GM23338 (cell line): ENCODE measurements around the gene ANAPC5. TPM values are rescaled to one million over a fixed set of nuclear protein-coding genes. Genes with fewer than 3 reads are reported as not detected.

Source experiments
- ATAC-seq: fragments of 200-7000 bp; cut with Tn5 transposase; 3 replicates; pipeline ENCODE4 v1.9.1; 2020
- DNase-seq: peaks from one replicate; pipeline ENCODE4 v3.0.0-alpha.2; 2015; ENCODE audit warnings: low spot score
- H2AFZ ChIP-seq: fragments of 200-600 bp; sonication (generic); 2 replicates; pipeline ENCODE4 v1.8.0; 2016; ENCODE audit warnings: antibody characterized with exemption, mild to moderate bottlenecking, moderate library complexity
- H3F3A ChIP-seq: fragments of 200-600 bp; sonication (generic); replicated peaks from 2 replicates; pipeline ENCODE4 v1.8.0; 2017; ENCODE audit warnings: antibody characterized with exemption, mixed run types, low read depth
- H3K27ac ChIP-seq: fragments of 200-600 bp; sonication (generic); 2 replicates; pipeline ENCODE4 v1.6.1; 2016; ENCODE audit warnings: low read depth
- H3K27me3 ChIP-seq: fragments of 200-600 bp; sonication (generic); 2 replicates; pipeline ENCODE4 v1.8.0; 2016; ENCODE audit warnings: mild to moderate bottlenecking, mixed run types, moderate library complexity; ENCODE audit not compliant: insufficient read depth
- H3K36me3 ChIP-seq: fragments of 200-600 bp; sonication (generic); 2 replicates; pipeline ENCODE4 v1.8.0; 2016; ENCODE audit warnings: mild to moderate bottlenecking; ENCODE audit not compliant: insufficient read depth
- H3K4me1 ChIP-seq: fragments of 200-600 bp; sonication (generic); 2 replicates; pipeline ENCODE4 v1.8.0; 2016; ENCODE audit warnings: mild to moderate bottlenecking, moderate library complexity; ENCODE audit not compliant: insufficient read depth
- H3K4me2 ChIP-seq: fragments of 200-600 bp; sonication (generic); 2 replicates; pipeline ENCODE4 v1.7.1; 2017; ENCODE audit warnings: mixed run types
- H3K4me3 ChIP-seq: fragments of 200-600 bp; sonication (generic); 2 replicates; pipeline ENCODE4 v1.6.1; 2016; ENCODE audit warnings: mixed run types
- H3K79me2 ChIP-seq: fragments of 200-600 bp; sonication (generic); replicated peaks from 2 replicates; pipeline ENCODE4 v1.8.0; 2017; ENCODE audit warnings: mild to moderate bottlenecking; ENCODE audit not compliant: insufficient read depth
- H3K9me2 ChIP-seq: fragments of 200-600 bp; sonication (generic); 2 replicates; pipeline ENCODE4 v1.8.0; 2017; ENCODE audit not compliant: insufficient read depth
- H4K20me1 ChIP-seq: fragments of 200-600 bp; sonication (generic); replicated peaks from 2 replicates; pipeline ENCODE4 v1.8.0; 2017; ENCODE audit warnings: mild to moderate bottlenecking; ENCODE audit not compliant: insufficient read depth
- H3K27ac Mint-ChIP-seq: 2 replicates; pipeline ENCODE4 v1.8.0; 2020; ENCODE audit warnings: inconsistent platforms, mild to moderate bottlenecking, moderate library complexity, mixed read lengths
- H3K27me3 Mint-ChIP-seq: 3 replicates; pipeline ENCODE4 v1.8.0; 2022; ENCODE audit warnings: low read depth, mild to moderate bottlenecking, moderate library complexity, mixed read lengths, inconsistent platforms; ENCODE audit not compliant: insufficient read depth, poor library complexity
- H3K36me3 Mint-ChIP-seq: 3 replicates; pipeline ENCODE4 v1.8.0; 2021; ENCODE audit warnings: low read depth, mild to moderate bottlenecking, inconsistent platforms, moderate library complexity, mixed read lengths
- H3K4me1 Mint-ChIP-seq: 3 replicates; pipeline ENCODE4 v1.8.0; 2020; ENCODE audit warnings: mild to moderate bottlenecking, inconsistent platforms, mixed read lengths
- H3K4me3 Mint-ChIP-seq: 3 replicates; pipeline ENCODE4 v1.8.0; 2021; ENCODE audit warnings: moderate library complexity, mild to moderate bottlenecking, inconsistent platforms, mixed read lengths
- H3K9me3 Mint-ChIP-seq: 3 replicates; pipeline ENCODE4 v1.8.0; 2020; ENCODE audit warnings: moderate library complexity, mild to moderate bottlenecking, inconsistent platforms, mixed read lengths
- CREB1 ChIP-seq: fragments of 250-450 bp; sonication (Bioruptor Pico); IDR thresholded peaks from 2 replicates; pipeline ENCODE4 v1.5.0; 2020; ENCODE audit warnings: low read depth, mild to moderate bottlenecking, moderate library complexity
- ETS1 ChIP-seq: IDR thresholded peaks from 2 replicates; pipeline ENCODE4 v1.6.1; 2016; ENCODE audit warnings: antibody characterized with exemption
- EZH2 ChIP-seq: fragments of 200-600 bp; sonication (generic); IDR thresholded peaks from one replicate; pipeline ENCODE4 v1.8.0; 2017; ENCODE audit warnings: antibody characterized with exemption, mild to moderate bottlenecking, low read depth; ENCODE audit not compliant: unreplicated experiment
- EZH2phosphoT487 ChIP-seq: fragments of 200-600 bp; sonication (generic); IDR thresholded peaks from one replicate; pipeline ENCODE4 v1.8.1; 2018; ENCODE audit warnings: antibody characterized with exemption; ENCODE audit not compliant: unreplicated experiment
- JUNB ChIP-seq: IDR thresholded peaks from one replicate; pipeline ENCODE4 v1.6.1; 2016; ENCODE audit warnings: antibody characterized with exemption; ENCODE audit not compliant: unreplicated experiment
- NANOG ChIP-seq: IDR thresholded peaks from 2 replicates; pipeline ENCODE4 v1.6.1; 2016; ENCODE audit warnings: antibody characterized with exemption, borderline replicate concordance
- POLR2AphosphoS5 ChIP-seq: IDR thresholded peaks from 2 replicates; pipeline ENCODE4 v1.6.1; 2016; ENCODE audit warnings: antibody characterized with exemption, low read depth
- STAT1 ChIP-seq: IDR thresholded peaks from one replicate; pipeline ENCODE4 v1.6.1; 2016; ENCODE audit warnings: antibody characterized with exemption; ENCODE audit not compliant: unreplicated experiment
- ZNF114 ChIP-seq: fragments of 250-450 bp; sonication (Bioruptor Pico); IDR thresholded peaks from 2 replicates; pipeline ENCODE4 v1.5.0; 2020; ENCODE audit warnings: mild to moderate bottlenecking, moderate library complexity
- ZNF331 ChIP-seq: fragments of 250-450 bp; sonication (Bioruptor Pico); IDR thresholded peaks from 2 replicates; pipeline ENCODE4 v1.5.0; 2020; ENCODE audit warnings: low read depth, mild to moderate bottlenecking, moderate library complexity
- polyA plus RNA-seq: library from polyadenylated mRNA; unstranded; fragments of >200 nt; fragmentation: Nextera tagmentation; extraction: Ambion mirVana; gene quantifications from 2 replicates; pipeline ENCODE4 v1.2.1, GENCODE V29; 2016
- total RNA-seq: library from RNA; depleted of rRNA; stranded (reverse); fragments of >200 nt; shearing (Covaris generic); gene quantifications from 2 replicates; pipeline ENCODE4 v1.2.3, GENCODE V29; 2014
- TF ChIP-seq, protein P1 (sequence below), 2 experiments: fragments of 200-600 bp in 1 of 2; sonication (generic) in 1 of 2; conservative IDR thresholded peaks; 2 replicates each; pipeline versions ENCODE4 v1.5.1 to v1.6.1; 2016 to 2017; ENCODE audit warnings: antibody characterized with exemption in 2 of 2, low read depth in 2 of 2, mild to moderate bottlenecking in 2 of 2, moderate library complexity in 1 of 2
- TF ChIP-seq, protein P2 (sequence below): fragments of 250-450 bp; sonication (Bioruptor Pico); IDR thresholded peaks from 2 replicates; pipeline ENCODE4 v1.5.0; 2020; ENCODE audit warnings: mild to moderate bottlenecking, moderate library complexity
- TF ChIP-seq, protein P3 (sequence below): IDR thresholded peaks from one replicate; pipeline ENCODE4 v1.6.1; 2018; ENCODE audit warnings: antibody characterized with exemption; ENCODE audit not compliant: unreplicated experiment

The ANAPC5 gene
- total and polyA plus RNA-seq, 2 experiments from 2014 or later, result 65.9 to 125 TPM

GRCh38 chr12:121323908-121324307, 28.3 kb downstream of the ANAPC5 start:
- no peaks in the 10 kb centered on the region for H3K4me1 Mint-ChIP-seq
- Histone ChIP-seq H3K27me3 (no peaks in the 10 kb centered on the region), H2AFZ (no peak overlapping the region), H3K4me3 (no peak overlapping the region), H4K20me1 (peaks cover 3% of the 10 kb centered on the region), H3F3A (no peaks in the 10 kb centered on the region), H3K79me2 (no peaks in the 10 kb centered on the region), H3K4me2 (no peak overlapping the region), H3K4me1 (no peaks in the 10 kb centered on the region), H3K27ac (no peak overlapping the region), H3K36me3 (peaks cover 32% of the 10 kb centered on the region), H3K9me2 (no peaks in the 10 kb centered on the region)
- H3K9me3 Mint-ChIP-seq, result no peaks in the 10 kb centered on the region; the same call in 2 of the 3 replicates
- H3K4me3 Mint-ChIP-seq, result no peak overlapping the region
- ATAC-seq, result no peak
- no peak overlapping the region for H3K27ac Mint-ChIP-seq
- peaks cover 53% of the 10 kb centered on the region for H3K36me3 Mint-ChIP-seq
- TF ChIP-seq STAT1 (no peak), EZH2phosphoT487 (no peak), NANOG (no peak), CREB1 (no peak), EZH2 (no peak), ZNF331 (CRISPR knock-in tag) (no peak), ETS1 (no peak), JUNB (no peak), POLR2AphosphoS5 (no peak), ZNF114 (no peak)
- TF ChIP-seq, protein P1, sequence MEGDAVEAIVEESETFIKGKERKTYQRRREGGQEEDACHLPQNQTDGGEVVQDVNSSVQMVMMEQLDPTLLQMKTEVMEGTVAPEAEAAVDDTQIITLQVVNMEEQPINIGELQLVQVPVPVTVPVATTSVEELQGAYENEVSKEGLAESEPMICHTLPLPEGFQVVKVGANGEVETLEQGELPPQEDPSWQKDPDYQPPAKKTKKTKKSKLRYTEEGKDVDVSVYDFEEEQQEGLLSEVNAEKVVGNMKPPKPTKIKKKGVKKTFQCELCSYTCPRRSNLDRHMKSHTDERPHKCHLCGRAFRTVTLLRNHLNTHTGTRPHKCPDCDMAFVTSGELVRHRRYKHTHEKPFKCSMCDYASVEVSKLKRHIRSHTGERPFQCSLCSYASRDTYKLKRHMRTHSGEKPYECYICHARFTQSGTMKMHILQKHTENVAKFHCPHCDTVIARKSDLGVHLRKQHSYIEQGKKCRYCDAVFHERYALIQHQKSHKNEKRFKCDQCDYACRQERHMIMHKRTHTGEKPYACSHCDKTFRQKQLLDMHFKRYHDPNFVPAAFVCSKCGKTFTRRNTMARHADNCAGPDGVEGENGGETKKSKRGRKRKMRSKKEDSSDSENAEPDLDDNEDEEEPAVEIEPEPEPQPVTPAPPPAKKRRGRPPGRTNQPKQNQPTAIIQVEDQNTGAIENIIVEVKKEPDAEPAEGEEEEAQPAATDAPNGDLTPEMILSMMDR (conservative IDR thresholded peaks at IDR 0.05; ENCODE audit: low read depth in 2 of 2), result no peak
- TF ChIP-seq, protein P2, sequence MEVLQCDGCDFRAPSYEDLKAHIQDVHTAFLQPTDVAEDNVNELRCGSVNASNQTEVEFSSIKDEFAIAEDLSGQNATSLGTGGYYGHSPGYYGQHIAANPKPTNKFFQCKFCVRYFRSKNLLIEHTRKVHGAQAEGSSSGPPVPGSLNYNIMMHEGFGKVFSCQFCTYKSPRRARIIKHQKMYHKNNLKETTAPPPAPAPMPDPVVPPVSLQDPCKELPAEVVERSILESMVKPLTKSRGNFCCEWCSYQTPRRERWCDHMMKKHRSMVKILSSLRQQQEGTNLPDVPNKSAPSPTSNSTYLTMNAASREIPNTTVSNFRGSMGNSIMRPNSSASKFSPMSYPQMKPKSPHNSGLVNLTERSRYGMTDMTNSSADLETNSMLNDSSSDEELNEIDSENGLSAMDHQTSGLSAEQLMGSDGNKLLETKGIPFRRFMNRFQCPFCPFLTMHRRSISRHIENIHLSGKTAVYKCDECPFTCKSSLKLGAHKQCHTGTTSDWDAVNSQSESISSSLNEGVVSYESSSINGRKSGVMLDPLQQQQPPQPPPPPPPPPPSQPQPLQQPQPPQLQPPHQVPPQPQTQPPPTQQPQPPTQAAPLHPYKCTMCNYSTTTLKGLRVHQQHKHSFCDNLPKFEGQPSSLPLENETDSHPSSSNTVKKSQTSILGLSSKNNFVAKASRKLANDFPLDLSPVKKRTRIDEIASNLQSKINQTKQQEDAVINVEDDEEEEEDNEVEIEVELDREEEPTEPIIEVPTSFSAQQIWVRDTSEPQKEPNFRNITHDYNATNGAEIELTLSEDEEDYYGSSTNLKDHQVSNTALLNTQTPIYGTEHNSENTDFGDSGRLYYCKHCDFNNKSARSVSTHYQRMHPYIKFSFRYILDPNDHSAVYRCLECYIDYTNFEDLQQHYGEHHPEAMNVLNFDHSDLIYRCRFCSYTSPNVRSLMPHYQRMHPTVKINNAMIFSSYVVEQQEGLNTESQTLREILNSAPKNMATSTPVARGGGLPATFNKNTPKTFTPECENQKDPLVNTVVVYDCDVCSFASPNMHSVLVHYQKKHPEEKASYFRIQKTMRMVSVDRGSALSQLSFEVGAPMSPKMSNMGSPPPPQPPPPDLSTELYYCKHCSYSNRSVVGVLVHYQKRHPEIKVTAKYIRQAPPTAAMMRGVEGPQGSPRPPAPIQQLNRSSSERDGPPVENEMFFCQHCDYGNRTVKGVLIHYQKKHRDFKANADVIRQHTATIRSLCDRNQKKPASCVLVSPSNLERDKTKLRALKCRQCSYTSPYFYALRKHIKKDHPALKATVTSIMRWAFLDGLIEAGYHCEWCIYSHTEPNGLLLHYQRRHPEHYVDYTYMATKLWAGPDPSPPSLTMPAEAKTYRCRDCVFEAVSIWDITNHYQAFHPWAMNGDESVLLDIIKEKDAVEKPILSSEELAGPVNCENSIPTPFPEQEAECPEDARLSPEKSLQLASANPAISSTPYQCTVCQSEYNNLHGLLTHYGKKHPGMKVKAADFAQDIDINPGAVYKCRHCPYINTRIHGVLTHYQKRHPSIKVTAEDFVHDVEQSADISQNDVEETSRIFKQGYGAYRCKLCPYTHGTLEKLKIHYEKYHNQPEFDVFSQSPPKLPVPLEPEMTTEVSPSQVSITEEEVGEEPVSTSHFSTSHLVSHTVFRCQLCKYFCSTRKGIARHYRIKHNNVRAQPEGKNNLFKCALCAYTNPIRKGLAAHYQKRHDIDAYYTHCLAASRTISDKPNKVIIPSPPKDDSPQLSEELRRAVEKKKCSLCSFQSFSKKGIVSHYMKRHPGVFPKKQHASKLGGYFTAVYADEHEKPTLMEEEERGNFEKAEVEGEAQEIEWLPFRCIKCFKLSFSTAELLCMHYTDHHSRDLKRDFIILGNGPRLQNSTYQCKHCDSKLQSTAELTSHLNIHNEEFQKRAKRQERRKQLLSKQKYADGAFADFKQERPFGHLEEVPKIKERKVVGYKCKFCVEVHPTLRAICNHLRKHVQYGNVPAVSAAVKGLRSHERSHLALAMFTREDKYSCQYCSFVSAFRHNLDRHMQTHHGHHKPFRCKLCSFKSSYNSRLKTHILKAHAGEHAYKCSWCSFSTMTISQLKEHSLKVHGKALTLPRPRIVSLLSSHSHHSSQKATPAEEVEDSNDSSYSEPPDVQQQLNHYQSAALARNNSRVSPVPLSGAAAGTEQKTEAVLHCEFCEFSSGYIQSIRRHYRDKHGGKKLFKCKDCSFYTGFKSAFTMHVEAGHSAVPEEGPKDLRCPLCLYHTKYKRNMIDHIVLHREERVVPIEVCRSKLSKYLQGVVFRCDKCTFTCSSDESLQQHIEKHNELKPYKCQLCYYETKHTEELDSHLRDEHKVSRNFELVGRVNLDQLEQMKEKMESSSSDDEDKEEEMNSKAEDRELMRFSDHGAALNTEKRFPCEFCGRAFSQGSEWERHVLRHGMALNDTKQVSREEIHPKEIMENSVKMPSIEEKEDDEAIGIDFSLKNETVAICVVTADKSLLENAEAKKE (CRISPR knock-in tag), result no peak
- TF ChIP-seq, protein P3, sequence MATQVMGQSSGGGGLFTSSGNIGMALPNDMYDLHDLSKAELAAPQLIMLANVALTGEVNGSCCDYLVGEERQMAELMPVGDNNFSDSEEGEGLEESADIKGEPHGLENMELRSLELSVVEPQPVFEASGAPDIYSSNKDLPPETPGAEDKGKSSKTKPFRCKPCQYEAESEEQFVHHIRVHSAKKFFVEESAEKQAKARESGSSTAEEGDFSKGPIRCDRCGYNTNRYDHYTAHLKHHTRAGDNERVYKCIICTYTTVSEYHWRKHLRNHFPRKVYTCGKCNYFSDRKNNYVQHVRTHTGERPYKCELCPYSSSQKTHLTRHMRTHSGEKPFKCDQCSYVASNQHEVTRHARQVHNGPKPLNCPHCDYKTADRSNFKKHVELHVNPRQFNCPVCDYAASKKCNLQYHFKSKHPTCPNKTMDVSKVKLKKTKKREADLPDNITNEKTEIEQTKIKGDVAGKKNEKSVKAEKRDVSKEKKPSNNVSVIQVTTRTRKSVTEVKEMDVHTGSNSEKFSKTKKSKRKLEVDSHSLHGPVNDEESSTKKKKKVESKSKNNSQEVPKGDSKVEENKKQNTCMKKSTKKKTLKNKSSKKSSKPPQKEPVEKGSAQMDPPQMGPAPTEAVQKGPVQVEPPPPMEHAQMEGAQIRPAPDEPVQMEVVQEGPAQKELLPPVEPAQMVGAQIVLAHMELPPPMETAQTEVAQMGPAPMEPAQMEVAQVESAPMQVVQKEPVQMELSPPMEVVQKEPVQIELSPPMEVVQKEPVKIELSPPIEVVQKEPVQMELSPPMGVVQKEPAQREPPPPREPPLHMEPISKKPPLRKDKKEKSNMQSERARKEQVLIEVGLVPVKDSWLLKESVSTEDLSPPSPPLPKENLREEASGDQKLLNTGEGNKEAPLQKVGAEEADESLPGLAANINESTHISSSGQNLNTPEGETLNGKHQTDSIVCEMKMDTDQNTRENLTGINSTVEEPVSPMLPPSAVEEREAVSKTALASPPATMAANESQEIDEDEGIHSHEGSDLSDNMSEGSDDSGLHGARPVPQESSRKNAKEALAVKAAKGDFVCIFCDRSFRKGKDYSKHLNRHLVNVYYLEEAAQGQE, result no peak
- DNase-seq, result no peak
- no peaks in the 10 kb centered on the region for H3K27me3 Mint-ChIP-seq
